A204.1 (cell line): ENCODE results near the gene AFAP1.

Experiments used
- FAIRE-seq: peaks from 2 replicates; lab custom pipeline; 2012; peaks lifted over from hg19 to GRCh38; lab: Jason Lieb, UNC

AFAP1 gene

DNA sequence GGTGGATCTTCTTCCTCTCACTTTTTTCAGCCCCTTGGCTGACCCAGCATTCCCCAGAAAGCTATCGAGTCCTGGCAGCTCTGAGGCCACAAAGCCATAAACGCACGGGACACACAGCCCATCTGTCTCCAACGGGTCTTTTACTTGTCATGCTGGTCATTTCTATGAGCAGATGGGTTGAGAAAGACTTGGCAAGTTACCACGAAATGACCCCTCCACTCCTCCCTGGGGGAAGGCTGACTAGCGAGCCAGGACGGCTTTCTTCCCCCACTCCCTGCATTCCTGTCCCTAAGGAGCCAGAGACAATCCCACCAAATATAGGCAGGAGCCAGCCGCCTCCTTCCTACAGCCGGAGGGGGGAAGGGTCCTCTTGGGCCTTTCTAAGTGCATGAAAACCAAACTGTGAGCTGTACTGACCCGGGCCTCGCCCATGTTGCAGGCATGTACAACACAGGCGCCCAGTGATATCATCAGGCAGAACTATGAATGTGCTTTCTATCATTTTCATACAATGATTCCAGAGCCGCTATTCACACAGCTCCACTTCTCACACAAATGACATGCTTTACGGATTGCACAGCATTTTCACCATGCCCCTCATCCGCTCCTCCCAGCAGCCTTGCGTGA, 28.6 kb downstream of the AFAP1 start:
- FAIRE-seq = no peak

DNA sequence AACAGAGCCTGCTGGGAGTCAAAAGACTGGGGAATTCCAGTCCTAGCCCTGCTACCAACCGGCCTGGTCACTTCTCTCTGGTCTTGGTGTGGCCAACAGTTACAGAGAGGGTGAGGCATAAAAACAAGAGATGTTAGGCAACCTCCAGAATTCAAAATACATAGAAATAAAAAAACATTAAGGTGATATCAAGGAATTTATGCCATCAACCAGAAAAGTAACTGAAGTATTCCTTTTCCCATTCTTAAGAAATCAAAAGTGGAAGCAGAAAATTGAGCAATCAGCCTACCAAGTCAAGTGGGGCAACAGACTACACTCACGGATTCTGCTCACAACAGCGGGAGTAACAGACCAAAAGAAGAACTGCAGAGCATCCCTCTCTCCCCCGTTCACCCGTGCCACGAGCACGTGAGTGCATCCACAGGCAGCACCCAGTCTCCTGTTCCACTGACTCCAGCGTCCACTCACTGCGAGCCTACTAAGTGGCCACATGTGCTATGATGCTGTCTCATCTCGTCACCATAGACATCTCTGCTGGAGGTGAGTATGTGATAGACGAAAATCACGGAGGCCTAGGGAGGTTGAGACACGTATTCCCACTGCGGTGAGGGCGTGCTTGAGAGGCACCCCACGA, 29.3 kb downstream of the AFAP1 start:
- FAIRE-seq = no peak

DNA sequence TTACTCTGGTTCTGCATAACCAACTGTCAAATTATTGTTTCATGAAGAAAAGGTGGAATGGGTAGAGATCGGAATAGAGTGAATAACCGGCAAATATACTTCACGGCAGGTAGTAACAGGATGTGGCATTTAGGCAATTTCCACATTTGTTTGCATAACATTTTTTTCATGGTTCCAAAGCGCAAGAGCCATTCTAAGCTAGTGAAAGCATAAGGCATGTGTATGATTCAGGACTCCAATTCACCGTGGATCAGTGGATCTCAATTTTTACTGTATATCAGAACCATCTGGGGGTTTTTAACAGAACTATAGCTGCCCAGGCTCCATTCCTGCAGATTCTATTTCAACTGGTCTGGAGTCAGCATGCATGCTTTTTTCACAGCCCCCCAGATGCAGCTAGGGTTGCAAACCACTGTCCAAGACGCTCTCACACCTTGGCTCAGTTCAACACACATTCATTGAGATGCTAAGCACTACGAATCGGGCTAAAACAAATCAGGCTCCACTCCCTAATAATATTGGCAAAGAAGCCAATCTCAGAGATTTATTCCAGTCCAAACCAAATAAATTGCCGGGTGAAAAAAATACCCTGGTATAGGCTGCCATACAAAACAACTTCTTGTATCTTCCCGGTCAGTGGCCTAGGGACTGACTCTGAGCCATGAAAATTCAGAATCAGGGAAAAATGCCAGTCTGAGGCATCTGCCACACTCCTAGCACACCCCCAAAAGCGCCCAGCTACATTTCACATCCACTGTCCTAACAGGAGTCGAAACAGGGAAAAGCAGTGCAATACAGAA, 30.0 kb downstream of the AFAP1 start:
- FAIRE-seq = no peak

DNA sequence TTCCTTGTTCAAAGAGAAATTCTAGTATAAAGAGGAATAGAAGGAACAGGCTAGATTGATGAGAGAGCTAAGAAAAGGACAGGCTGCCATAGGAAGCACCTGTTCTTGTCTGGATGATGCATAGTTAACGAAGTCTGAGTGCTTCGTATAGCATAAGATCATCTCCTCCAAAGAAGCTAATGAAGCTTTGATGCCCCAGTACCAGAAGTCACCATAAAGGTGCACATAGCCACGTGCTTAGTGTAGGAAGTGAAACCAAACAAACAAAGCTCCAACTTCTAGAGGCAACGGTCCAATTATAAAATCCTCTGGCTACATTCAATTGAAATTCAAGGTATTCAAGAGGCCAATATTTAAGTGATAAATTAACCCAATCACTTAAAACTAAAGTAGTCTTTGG, 31.0 kb downstream of the AFAP1 start:
- no peak for FAIRE-seq

DNA sequence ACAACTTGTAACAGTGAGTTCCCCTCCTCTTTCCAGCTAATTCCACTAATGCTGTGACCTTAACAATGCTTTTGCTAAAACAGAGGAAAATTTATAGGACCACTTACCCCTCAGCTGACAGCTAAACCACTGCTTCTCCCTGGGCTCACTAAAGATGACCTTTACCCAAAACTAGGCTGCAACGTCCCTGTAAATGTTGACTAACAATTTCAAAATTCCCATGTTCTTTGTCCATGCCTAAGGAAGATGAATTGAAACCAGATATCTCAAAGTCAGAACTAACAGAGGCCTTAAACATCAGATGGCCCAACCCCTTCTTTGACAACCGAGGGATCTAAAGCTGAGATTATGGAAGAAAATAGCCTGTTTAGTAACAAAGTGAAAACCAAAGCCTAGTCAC, 32.5 kb downstream of the AFAP1 start:
- no peak for FAIRE-seq

DNA sequence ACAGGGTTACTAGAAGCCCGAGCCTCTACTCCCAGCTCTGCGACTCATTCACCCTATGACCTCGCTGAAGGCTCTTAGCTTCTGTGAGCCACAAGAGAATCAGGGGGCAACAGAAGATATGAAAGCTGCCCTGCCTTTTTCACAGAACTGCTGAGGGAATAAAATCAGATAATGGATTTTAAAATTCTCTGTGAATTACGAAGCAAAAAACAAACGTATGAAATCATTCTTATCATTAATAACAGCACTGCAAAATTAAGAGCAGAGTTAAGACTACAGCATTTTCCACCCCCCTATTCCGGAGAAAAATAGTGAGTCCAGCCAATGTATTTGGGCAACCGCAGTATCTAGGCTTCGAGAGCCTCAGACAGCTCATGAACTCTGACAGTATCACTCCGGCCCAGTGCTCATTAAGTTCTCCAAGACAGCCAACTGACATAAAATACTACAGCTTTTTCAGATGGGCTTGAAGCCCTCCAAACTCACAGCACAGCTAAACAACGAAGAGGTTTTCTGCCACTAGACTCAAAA, 33.4 kb downstream of the AFAP1 start:
- FAIRE-seq = no peak

DNA sequence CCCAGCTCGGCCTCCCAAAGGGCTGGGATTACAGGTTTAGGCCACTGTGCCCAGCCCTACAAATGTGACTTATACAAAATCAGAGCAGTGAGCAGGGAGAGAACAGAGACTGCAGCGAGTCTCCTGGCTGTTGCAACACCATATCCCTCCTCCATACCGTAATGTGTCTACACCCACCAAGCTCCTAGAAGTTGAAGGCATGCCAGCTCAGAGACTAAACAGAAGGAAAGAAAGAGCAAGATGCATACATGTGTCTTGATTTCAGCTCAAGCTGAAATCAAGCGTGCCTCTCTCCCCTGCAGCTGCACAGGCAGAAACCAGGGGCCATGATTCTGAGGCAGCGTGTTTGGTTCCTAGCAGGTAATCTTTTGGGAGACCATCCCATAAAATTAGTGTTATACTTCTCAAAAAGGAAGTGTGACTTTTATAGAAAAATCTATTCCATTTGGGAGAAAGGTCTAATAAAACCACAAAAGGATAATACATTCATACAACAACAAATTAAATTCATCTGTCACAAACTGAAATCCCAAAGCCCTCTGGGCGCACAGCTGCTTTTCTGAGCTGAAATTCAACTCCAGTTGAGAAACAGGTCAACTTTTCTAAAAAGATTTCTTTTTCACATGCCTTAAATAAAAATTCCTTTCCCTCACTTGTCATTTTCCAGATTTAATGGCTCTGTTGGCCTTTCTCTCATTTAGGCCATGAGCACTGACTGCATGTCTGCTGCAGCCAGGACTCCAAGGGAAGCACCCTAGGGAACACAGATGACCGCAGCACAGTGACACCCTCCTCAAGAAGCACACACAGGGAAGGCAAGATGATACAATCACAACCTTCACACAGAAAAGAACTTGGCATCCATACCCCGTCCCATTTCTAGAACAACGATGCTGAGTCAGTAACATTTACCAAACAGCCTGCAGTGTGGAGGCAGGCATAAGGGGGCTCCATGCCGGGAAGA, 34.4 kb downstream of the AFAP1 start:
- FAIRE-seq = no peak

DNA sequence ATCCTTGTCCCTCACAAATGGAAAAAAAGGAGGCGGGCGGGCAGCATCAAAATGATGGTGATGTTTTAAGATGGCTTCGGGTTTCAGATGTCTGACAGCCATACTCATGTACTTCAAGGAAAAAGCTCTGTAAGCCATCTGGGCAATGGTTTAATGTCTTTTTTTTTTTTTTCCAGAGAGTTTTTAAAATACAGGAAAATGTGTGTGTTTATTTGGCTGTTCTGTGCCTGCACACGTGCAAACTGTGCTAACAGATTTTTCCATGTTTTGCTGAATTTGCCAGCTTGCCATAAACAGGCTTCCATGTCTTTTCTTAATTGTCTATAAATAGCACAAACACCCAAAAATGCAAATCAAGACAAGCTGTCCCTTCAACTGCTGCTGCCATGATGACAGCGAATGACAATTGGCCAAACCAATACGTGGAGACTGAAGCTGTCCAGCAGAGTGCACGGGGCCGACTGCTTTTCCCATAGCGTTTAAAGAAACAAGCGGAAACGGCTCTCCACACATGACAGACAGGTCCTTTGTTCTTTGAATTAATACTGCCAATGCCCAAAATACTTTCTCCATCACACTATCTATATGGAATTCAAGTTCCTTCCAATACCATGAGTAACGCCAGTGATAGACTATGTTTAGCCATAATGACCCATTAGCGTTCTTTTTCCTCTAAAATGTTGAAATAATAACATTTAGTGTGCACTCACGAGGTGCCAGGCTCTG, 35.7 kb downstream of the AFAP1 start:
- FAIRE-seq = no peak

DNA sequence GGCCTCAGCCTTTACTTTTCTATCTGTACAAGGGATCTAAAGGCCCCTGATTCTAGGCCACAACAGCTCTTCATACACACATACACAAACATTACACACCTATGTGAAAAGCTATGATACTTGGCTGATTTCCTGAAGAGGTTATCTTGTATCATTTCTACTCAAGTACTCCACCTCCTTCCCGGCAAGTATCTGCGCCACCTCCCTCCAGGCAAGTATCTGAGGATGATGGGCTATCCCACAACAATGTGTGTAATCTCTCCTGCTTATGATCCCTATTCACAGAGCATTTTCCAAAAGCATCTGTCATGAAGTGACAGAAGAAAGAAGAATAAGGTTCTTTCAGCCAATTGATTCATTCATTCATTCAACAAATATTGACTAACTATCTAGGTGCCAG, 36.8 kb downstream of the AFAP1 start:
- FAIRE-seq = no peak

DNA sequence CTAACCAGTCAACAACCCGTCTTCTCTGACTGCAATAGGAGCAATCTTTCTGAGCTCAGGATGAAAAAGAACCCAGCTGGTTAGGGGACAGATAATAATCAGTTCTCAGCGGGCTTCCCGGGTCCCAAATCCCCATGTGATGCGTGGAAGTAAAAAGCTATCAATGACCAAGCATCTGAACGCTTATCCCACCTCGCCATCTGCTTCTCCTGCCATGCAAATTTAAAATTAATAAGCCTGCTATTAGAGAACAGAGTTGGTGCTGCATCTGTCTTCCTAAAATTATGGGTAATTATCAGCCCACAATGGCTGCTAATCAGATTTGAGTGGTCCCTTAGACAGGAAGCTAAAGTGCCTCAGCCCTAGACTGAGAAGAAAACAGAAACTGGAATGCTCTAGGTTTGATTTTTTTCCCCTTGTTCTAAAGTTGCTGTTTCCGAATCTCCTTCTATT, 37.5 kb downstream of the AFAP1 start:
- FAIRE-seq = no peak

DNA sequence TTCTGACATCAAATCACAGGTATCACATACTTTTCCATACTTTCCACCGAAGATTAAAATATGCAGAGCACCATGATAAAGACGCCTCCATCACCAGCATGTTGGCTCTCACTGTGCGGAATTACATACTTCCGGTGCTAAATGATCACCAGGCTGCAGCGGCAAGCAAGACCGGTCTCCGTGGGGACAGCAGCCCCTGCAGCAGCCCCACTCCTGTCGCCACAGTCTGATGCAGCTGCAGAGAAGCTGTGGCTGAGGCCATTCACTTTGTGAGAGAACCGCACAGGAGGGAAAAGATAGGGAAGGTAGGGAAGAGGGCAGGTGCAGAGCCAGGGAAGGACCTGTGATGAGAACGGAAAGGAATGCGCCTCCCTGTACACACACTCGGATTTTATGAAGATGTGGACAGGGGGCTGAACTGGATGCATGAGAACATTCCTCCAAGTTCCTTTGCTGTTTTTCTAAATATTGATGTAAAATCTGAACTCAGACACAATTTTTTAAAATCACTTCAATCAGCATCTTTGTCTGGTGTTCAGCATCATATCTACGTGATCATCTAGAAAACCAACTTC, 38.3 kb downstream of the AFAP1 start:
- no peak for FAIRE-seq

DNA sequence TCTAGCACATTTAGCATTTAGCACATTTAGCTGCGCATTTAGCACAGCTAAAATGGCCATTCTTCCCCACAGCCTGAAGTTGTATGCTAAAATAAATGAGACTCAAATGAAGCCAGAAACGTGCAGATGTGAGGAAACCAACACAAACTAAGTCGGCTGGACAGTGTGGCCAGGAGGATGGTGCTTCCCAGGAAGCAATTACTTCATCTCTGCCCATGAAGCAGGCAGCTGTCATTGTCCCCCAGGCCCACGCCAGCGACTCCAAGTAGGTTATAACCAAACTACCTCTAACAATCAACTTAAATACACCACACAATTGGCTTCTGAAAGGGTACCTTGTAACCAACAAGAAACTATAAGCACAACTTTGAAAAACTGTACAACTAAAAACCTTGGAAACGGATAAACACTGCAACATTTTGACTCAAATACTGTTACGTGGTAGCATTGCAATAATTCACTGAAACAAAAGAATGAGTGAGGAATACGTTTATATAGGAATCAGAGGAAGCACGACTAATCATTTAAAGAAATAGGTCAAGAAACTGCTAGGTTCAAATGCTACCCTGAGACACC, 39.2 kb downstream of the AFAP1 start:
- no peak for FAIRE-seq

DNA sequence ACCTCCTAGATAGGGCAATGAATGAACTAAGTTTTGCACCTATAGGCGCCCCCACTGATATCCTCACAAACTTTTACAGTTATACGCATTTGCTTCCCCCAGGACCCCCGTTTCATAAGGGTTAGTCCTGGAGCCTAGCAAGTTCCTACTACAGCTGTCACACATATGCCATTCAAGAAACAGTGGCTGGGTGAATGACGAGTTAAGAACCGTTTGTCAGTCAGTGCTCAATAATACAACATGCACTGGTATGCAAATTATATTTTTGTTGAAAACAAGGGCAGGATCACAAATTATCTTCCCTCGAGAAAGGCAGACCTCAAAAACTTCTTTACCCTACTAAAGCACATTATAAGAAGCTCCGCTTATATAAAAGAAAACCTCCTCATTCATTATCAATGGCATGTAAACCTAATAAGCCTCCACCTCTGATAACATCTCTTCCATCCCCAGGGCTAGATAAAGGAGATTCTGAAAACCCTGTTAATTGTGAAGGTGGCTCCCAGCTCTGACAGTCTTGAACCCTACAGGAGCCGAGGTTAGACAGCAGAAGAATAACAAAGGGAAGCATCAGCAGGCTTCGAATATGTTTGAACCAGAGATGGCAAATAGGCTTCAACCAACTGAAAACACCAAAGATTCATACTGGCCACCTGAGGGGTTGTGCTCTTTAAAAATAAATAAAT, 40.3 kb downstream of the AFAP1 start:
- FAIRE-seq = no peak

DNA sequence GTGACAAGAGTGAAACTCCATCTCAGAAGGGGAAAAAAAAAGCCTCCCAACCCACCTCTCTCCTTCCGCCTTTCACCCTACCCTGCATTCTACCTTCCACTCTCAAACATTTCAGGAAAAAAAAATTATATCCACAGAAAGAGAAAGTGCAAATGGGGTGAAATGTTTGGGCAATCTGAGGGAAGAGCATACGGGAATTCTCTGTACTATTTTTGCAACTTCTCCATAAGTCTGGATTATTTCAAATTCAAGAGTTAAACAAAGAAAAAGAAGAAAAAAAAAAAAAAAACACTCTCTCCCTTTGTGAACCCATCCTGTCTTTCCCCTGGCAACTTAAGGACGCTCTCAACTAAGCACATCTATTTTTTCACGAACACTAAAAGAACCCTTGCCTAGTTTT, 41.3 kb downstream of the AFAP1 start:
- no peak for FAIRE-seq

DNA sequence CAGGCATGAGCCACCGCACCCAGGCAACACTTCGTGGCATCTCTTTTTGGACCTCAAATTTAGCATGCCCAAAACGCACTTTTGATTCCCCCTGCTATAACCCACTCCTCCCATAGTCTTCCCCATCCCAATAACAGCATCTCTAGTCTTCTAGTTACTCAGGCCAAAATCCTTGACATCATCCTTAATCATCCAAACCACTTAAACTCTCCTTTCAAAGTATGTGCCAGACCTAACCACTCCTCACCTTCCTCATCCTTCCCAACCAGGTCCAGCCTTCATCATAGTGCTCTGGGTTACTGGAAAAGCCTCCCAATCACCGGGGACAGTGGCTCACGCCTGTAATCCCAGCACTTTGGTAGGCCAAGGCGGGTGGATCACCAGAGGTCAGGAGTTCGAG, 41.9 kb downstream of the AFAP1 start:
- FAIRE-seq = no peak

DNA sequence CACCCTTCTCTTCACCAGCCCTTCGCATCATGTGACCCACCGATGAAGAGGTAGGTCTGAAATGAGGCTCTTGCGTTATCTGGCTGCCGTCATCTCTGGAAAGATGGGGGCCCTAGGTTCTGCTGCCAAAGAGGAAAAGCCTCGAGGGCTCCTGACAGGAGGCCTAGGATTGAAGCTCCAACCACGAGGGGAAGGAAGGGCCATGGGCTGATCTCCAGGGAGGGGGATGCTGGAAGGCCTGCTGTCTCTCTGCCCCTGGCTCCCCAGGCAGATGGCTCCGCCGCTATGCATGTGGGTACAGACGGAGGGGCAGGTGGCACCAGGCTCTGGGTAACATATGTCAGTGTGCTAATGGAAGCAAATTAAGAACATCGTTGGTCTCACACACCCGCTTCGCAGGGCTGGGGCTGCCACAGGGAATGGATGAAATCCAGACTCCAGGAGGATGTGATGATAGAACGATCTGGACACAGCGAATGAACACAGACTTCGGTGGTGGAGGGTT, 44.9 kb downstream of the AFAP1 start:
- FAIRE-seq = no peak

DNA sequence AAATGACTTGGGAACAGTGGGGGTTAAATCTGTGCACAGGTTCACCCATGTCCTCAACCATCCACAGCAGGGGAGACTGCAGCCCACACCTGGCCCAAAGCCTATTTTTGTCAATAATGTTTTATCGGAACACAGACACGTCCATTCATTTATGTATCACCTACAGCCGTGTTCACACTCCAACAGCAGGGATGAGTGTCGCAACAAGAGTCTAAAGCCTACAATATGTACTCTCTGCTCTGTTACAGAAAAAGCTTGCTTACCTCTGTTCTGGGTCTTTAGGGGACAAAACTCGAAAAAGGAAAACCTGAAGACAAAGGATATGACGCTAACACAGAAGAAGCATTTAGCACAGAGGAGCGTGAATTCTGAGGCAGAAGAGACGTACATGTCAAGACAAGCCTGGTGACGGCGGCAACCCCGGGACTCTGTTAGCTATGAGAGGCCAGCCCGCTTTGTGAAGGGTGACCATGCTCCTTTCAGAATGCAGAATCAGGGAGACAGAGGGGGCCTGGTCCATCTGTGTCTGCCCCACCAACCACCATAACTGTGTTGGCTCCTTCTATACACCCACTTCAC, 45.5 kb downstream of the AFAP1 start:
- no peak for FAIRE-seq

DNA sequence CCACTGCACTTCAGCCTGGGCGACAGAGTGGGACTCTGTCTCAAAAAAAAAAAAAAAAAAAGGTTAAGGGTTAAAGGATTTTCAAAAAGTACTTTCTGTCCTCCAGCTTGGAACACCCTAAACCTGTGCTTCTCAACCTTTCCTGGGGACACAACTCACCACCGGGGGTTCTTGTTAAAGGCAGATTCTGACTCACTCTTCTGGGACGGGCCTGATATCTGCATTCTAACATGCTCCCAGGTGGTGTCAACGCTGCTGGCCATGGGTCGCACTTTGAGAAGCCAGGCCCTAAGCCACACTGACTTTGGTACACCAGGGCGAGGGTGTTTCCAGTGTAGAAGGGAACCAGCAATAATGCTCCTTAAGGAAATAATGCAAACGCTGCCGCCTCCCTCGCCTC, 46.1 kb downstream of the AFAP1 start:
- FAIRE-seq = no peak

DNA sequence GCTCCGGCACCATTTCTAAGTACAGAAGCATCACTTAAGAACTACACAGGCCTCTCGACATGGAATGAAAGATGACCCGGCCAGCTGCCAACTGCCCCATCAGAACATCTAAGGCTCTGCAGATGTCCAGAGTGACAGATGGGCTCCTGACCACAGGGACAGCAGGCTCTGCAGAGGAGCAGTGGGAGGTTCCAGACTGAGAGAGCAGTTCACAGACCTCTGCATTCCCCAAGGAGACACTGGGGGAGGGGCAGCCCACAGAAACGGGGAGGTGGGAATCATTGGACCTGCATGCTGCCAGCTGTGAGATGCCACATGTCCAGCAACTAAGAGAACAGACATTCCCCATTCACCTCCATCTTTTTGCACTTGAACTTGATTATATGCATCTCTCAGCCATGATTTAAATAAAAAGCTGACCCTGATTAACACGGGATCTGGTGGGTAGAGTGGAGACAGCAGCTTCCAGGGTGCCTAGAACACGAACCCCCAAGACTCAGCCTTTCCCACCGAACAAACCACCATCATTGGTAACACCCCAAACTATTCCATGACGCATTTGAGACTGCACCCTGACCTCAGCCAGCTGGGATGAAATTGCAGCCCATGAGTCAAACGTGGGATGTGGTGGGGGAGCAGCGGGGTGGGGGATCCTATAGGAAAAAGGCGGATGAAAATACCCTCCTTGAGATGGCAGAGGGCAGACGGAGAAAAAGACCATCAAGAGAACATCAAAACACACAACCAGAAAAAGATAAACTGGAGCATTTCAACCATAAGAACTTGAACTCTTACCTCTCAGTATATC, 47.2 kb downstream of the AFAP1 start:
- no peak for FAIRE-seq
